ENCODE data around the gene TFR2.

GRCh38 chr7:100591596-100591995 lies 49.8 kb downstream of the TFR2 start:
- no peak for TF ChIP-seq CTCF (IDR thresholded peaks at IDR 0.05)
- TF ChIP-seq POLR2A (IDR thresholded peaks at IDR 0.05) = no peak
- TF ChIP-seq POLR2AphosphoS5 (IDR thresholded peaks at IDR 0.05) = no peak
